Activated naive CD8-positive, alpha-beta T cell treated with anti-CD3 and anti-CD28 coated beads, Interleukin-2, amount 10 ng/mL, durations not matched to agents 7 days and 5 days (primary cell): ENCODE results near the gene DOCK3. TPM values are rescaled to one million over a fixed set of nuclear protein-coding genes. Genes with fewer than 3 reads are reported as not detected.
"Not testable (repeated sequence)": the region's sequence is repeated elsewhere in the genome, so short reads cannot be mapped to it uniquely, and the experiment has no call there.

Experiments used
- ATAC-seq: fragments of 150-1000 bp; cut with Tn5 transposase; one replicate; pipeline ENCODE4 v1.10.0; 2021; ENCODE audit warnings: low read depth, moderate library complexity
- POLR2A ChIA-PET: fragments of 350-600 bp; sonication (Branson Sonifier 250); formaldehyde crosslinking; loops from one replicate; lab custom pipeline; 2021; ENCODE audit warnings: antibody characterized with exemption; lab: Charles Lee
- DNase-seq: peaks from one replicate; pipeline ENCODE4 v3.0.0; 2021
- H3K27ac Mint-ChIP-seq: one replicate; pipeline ENCODE4 v1.8.0; 2022; ENCODE audit warnings: mild to moderate bottlenecking, mixed read lengths
- H3K27me3 Mint-ChIP-seq: one replicate; pipeline ENCODE4 v1.8.0; 2022; ENCODE audit warnings: mild to moderate bottlenecking, moderate library complexity, mixed read lengths
- H3K36me3 Mint-ChIP-seq: one replicate; pipeline ENCODE4 v1.8.0; 2021; ENCODE audit warnings: mild to moderate bottlenecking, mixed read lengths
- H3K4me1 Mint-ChIP-seq: one replicate; pipeline ENCODE4 v1.8.0; 2021; ENCODE audit warnings: mixed read lengths
- H3K4me3 Mint-ChIP-seq: one replicate; pipeline ENCODE4 v1.8.0; 2022; ENCODE audit warnings: mild to moderate bottlenecking, moderate library complexity, mixed read lengths
- H3K9me3 Mint-ChIP-seq: one replicate; pipeline ENCODE4 v1.8.0; 2021; ENCODE audit warnings: mixed read lengths
- total RNA-seq, 2 experiments: library from RNA; stranded (reverse); gene quantifications; one replicate each; pipeline ENCODE4 v1.2.3, GENCODE V29; 2021

DOCK3 gene
- total RNA-seq, 2 experiments from 2014 or later: 3.3 to 3.4 TPM

GRCh38 chr3:50912746-50913145, 238.0 kb downstream of the DOCK3 start:
- no peak overlapping the region for H3K4me3 Mint-ChIP-seq
- H3K27ac Mint-ChIP-seq: no peak overlapping the region
- ATAC-seq: no peak
- H3K36me3 Mint-ChIP-seq: no peaks in the 10 kb centered on the region
- POLR2A ChIA-PET: no interaction called here
- H3K27me3 Mint-ChIP-seq: peaks cover 21% of the 10 kb centered on the region
- H3K4me1 Mint-ChIP-seq: no peaks in the 10 kb centered on the region
- no peak for DNase-seq
- peaks cover 6% of the 10 kb centered on the region for H3K9me3 Mint-ChIP-seq

- no peaks in the 10 kb centered on the region for H3K4me1 Mint-ChIP-seq
- ATAC-seq: no peak
- peaks cover 4% of the 10 kb centered on the region for H3K9me3 Mint-ChIP-seq
- no peak for DNase-seq
- H3K36me3 Mint-ChIP-seq: no peaks in the 10 kb centered on the region
- POLR2A ChIA-PET: no interaction called here
- H3K27ac Mint-ChIP-seq: no peak overlapping the region
- H3K27me3 Mint-ChIP-seq: peaks cover 18% of the 10 kb centered on the region
- no peak overlapping the region for H3K4me3 Mint-ChIP-seq
Measured at GRCh38 chr3:50913260-50913659, 238.5 kb downstream of the DOCK3 start.

GRCh38 chr3:50922071-50922470, 247.3 kb downstream of the DOCK3 start:
- POLR2A ChIA-PET, ATAC-seq: not testable (repeated sequence)

GRCh38 chr3:50923955-50924354, 249.2 kb downstream of the DOCK3 start:
- POLR2A ChIA-PET: no interaction called here
- DNase-seq: no peak
- Mint-ChIP-seq H3K9me3 (peaks cover 10% of the 10 kb centered on the region), H3K4me3 (no peak overlapping the region), H3K27me3 (peaks cover 3% of the 10 kb centered on the region), H3K27ac (no peak overlapping the region), H3K36me3 (no peaks in the 10 kb centered on the region), H3K4me1 (peaks cover 6% of the 10 kb centered on the region)
- ATAC-seq: no peak

More at GRCh38 chr3:50922071-50922470, 247.3 kb downstream of the DOCK3 start:
- H3K36me3 Mint-ChIP-seq, H3K27me3 Mint-ChIP-seq, H3K4me3 Mint-ChIP-seq, H3K27ac Mint-ChIP-seq, H3K4me1 Mint-ChIP-seq, DNase-seq: not testable (repeated sequence)
- peaks cover 11% of the 10 kb centered on the region for H3K9me3 Mint-ChIP-seq

GRCh38 chr3:50924638-50925037, 249.9 kb downstream of the DOCK3 start:
- H3K4me1 Mint-ChIP-seq: peaks cover 6% of the 10 kb centered on the region
- no peaks in the 10 kb centered on the region for H3K27me3 Mint-ChIP-seq
- peaks cover 5% of the 10 kb centered on the region for H3K9me3 Mint-ChIP-seq
- no peak overlapping the region for H3K4me3 Mint-ChIP-seq
- no peak overlapping the region for H3K27ac Mint-ChIP-seq
- ATAC-seq (no peak), DNase-seq (no peak)
- POLR2A ChIA-PET: no interaction called here
- H3K36me3 Mint-ChIP-seq: no peaks in the 10 kb centered on the region

GRCh38 chr3:50926868-50927267, 252.1 kb downstream of the DOCK3 start:
- H3K27me3 Mint-ChIP-seq: no peaks in the 10 kb centered on the region
- peaks cover 2% of the 10 kb centered on the region for H3K9me3 Mint-ChIP-seq
- no peak overlapping the region for H3K27ac Mint-ChIP-seq
- DNase-seq (no peak), ATAC-seq (no peak)
- H3K36me3 Mint-ChIP-seq: no peaks in the 10 kb centered on the region
- H3K4me3 Mint-ChIP-seq: no peak overlapping the region
- H3K4me1 Mint-ChIP-seq: peaks cover 6% of the 10 kb centered on the region
- POLR2A ChIA-PET: no interaction called here

GRCh38 chr3:50930371-50931208, 255.9 kb downstream of the DOCK3 start:
- peaks cover 6% of the 10 kb centered on the region for H3K4me1 Mint-ChIP-seq
- no peak for ATAC-seq
- POLR2A ChIA-PET: no interaction called here
- no peak for DNase-seq
- no peak overlapping the region for H3K4me3 Mint-ChIP-seq
- H3K27me3 Mint-ChIP-seq: peaks cover 5% of the 10 kb centered on the region
- peaks cover 11% of the 10 kb centered on the region for H3K9me3 Mint-ChIP-seq
- H3K27ac Mint-ChIP-seq: no peak overlapping the region
- peaks cover 2% of the 10 kb centered on the region for H3K36me3 Mint-ChIP-seq

GRCh38 chr3:50932918-50933317, 258.2 kb downstream of the DOCK3 start:
- POLR2A ChIA-PET, ATAC-seq, H3K27ac Mint-ChIP-seq: not testable (repeated sequence)

GRCh38 chr3:50936389-50936788, 261.7 kb downstream of the DOCK3 start:
- peaks cover 8% of the 10 kb centered on the region for H3K27me3 Mint-ChIP-seq
- no peak for DNase-seq
- no peaks in the 10 kb centered on the region for H3K4me1 Mint-ChIP-seq
- H3K27ac Mint-ChIP-seq: no peak overlapping the region
- H3K36me3 Mint-ChIP-seq: peaks cover 7% of the 10 kb centered on the region
- H3K9me3 Mint-ChIP-seq: peaks cover 11% of the 10 kb centered on the region
- no peak for ATAC-seq
- H3K4me3 Mint-ChIP-seq: no peak overlapping the region
- POLR2A ChIA-PET: no interaction called here

More at GRCh38 chr3:50932918-50933317, 258.2 kb downstream of the DOCK3 start:
- not testable (repeated sequence) for DNase-seq, H3K4me3 Mint-ChIP-seq, H3K36me3 Mint-ChIP-seq, H3K4me1 Mint-ChIP-seq, H3K27me3 Mint-ChIP-seq
- H3K9me3 Mint-ChIP-seq: peaks cover 11% of the 10 kb centered on the region

GRCh38 chr3:50947419-50947818, 272.7 kb downstream of the DOCK3 start:
- H3K27me3 Mint-ChIP-seq: peaks cover 6% of the 10 kb centered on the region
- POLR2A ChIA-PET: no interaction called here
- no peak overlapping the region for H3K27ac Mint-ChIP-seq
- H3K9me3 Mint-ChIP-seq: peaks cover 1% of the 10 kb centered on the region
- H3K4me3 Mint-ChIP-seq: no peak overlapping the region
- H3K36me3 Mint-ChIP-seq: peaks cover 1% of the 10 kb centered on the region
- ATAC-seq (no peak), DNase-seq (no peak)
- H3K4me1 Mint-ChIP-seq: peaks cover 12% of the 10 kb centered on the region

- H3K36me3 Mint-ChIP-seq: peaks cover 1% of the 10 kb centered on the region
- peaks cover 12% of the 10 kb centered on the region for H3K4me1 Mint-ChIP-seq
- peak overlapping the region; percentile 84 for H3K4me3 Mint-ChIP-seq
- DNase-seq (peak; percentile 28), ATAC-seq (no peak)
- peaks cover 6% of the 10 kb centered on the region for H3K27me3 Mint-ChIP-seq
- peaks cover 1% of the 10 kb centered on the region for H3K9me3 Mint-ChIP-seq
- POLR2A ChIA-PET: no interaction called here
- H3K27ac Mint-ChIP-seq: peak overlapping the region; percentile 68
Measured at GRCh38 chr3:50950591-50950990, 275.9 kb downstream of the DOCK3 start.

GRCh38 chr3:50953825-50954414, 279.2 kb downstream of the DOCK3 start:
- POLR2A ChIA-PET: no interaction called here
- no peak overlapping the region for H3K27ac Mint-ChIP-seq

GRCh38 chr3:50961386-50961785, 286.7 kb downstream of the DOCK3 start:
- no peak for ATAC-seq
- peaks cover 2% of the 10 kb centered on the region for H3K4me1 Mint-ChIP-seq

More at GRCh38 chr3:50953825-50954414, 279.2 kb downstream of the DOCK3 start:
- H3K36me3 Mint-ChIP-seq: no peaks in the 10 kb centered on the region
- no peak overlapping the region for H3K4me3 Mint-ChIP-seq
- H3K9me3 Mint-ChIP-seq: no peaks in the 10 kb centered on the region
- ATAC-seq (no peak), DNase-seq (no peak)
- H3K4me1 Mint-ChIP-seq: peaks cover 12% of the 10 kb centered on the region
- peaks cover 7% of the 10 kb centered on the region for H3K27me3 Mint-ChIP-seq

GRCh38 chr3:50971487-50971924, 296.8 kb downstream of the DOCK3 start:
- ATAC-seq: peak; percentile 81
- Mint-ChIP-seq H3K4me1 (peaks cover 11% of the 10 kb centered on the region), H3K36me3 (peaks cover 1% of the 10 kb centered on the region), H3K27ac (no peak overlapping the region), H3K9me3 (peaks cover 2% of the 10 kb centered on the region), H3K4me3 (no peak overlapping the region), H3K27me3 (no peaks in the 10 kb centered on the region)
- POLR2A ChIA-PET: interaction anchor here (0.8 kb wide), 1 partner anchor 356 kb away, joined by 3 read pairs; no protein-coding TSS in a partner anchor
- DNase-seq: peak; percentile 37

More at GRCh38 chr3:50961386-50961785, 286.7 kb downstream of the DOCK3 start:
- H3K9me3 Mint-ChIP-seq: no peaks in the 10 kb centered on the region
- no peak overlapping the region for H3K27ac Mint-ChIP-seq
- H3K4me3 Mint-ChIP-seq: no peak overlapping the region
- POLR2A ChIA-PET: no interaction called here
- no peak for DNase-seq
- no peaks in the 10 kb centered on the region for H3K36me3 Mint-ChIP-seq
- peaks cover 21% of the 10 kb centered on the region for H3K27me3 Mint-ChIP-seq
